ENCODE results near the gene EPS8L3.

DNA sequence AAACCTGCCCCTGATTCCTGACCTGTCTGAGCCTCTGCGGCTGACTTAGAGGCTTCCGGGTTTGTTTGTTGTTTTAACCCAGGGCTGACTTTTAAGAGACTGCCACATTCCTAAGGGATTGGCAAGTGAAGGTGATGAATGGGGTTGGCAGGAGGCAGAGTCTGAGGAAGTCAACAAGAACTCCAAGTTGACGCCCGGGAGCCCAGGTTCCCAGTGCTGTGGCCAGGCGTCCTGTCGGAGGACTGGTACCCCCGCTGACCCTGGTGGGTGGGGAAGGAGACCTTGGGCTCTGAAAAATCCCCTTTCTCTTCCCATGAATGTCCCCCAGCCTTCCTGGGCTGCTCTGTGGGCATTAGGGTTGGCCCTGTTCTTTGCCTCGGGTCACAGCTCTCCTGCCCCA lies 19.7 kb upstream of the EPS8L3 start:
- TF ChIP-seq, protein P1, sequence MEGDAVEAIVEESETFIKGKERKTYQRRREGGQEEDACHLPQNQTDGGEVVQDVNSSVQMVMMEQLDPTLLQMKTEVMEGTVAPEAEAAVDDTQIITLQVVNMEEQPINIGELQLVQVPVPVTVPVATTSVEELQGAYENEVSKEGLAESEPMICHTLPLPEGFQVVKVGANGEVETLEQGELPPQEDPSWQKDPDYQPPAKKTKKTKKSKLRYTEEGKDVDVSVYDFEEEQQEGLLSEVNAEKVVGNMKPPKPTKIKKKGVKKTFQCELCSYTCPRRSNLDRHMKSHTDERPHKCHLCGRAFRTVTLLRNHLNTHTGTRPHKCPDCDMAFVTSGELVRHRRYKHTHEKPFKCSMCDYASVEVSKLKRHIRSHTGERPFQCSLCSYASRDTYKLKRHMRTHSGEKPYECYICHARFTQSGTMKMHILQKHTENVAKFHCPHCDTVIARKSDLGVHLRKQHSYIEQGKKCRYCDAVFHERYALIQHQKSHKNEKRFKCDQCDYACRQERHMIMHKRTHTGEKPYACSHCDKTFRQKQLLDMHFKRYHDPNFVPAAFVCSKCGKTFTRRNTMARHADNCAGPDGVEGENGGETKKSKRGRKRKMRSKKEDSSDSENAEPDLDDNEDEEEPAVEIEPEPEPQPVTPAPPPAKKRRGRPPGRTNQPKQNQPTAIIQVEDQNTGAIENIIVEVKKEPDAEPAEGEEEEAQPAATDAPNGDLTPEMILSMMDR (IDR thresholded peaks at IDR 0.05) = no peak
- TF ChIP-seq EZH2 (IDR thresholded peaks at IDR 0.05) = no peak
- no peak for TF ChIP-seq EZH2phosphoT487 (IDR thresholded peaks at IDR 0.05)
